LoVo (cell line): Measurements from ENCODE around the gene INSIG1.

ENCODE experiments used
- DNase-seq: peaks from one replicate; pipeline ENCODE4 v3.0.0-alpha.2; 2016; ENCODE audit warnings: low spot score

Gene INSIG1

GRCh38 chr7:155303039-155303593, 5.4 kb downstream of the INSIG1 start:
- DNase-seq = no peak

- no peak for DNase-seq
These were observed 6.2 kb downstream of the INSIG1 start for GRCh38 chr7:155303897-155304296.

- DNase-seq = no peak
These were observed 7.7 kb downstream of the INSIG1 start for GRCh38 chr7:155305231-155305904.

- no peak for DNase-seq
These were observed 9.2 kb downstream of the INSIG1 start for GRCh38 chr7:155306673-155307470.

- no peak for DNase-seq
These were observed 10.8 kb downstream of the INSIG1 start for GRCh38 chr7:155308330-155309020.

GRCh38 chr7:155309021-155309338, 11.3 kb downstream of the INSIG1 start:
- DNase-seq = no peak

GRCh38 chr7:155310425-155311114, 12.9 kb downstream of the INSIG1 start:
- no peak for DNase-seq

GRCh38 chr7:155311826-155312537, 14.3 kb downstream of the INSIG1 start:
- DNase-seq = no peak

- no peak for DNase-seq
These were observed 15.0 kb downstream of the INSIG1 start for GRCh38 chr7:155312633-155313032.

- no peak for DNase-seq
These were observed 15.4 kb downstream of the INSIG1 start for GRCh38 chr7:155313096-155313495.

- no peak for DNase-seq
These were observed 18.3 kb downstream of the INSIG1 start for GRCh38 chr7:155315977-155316376.

- DNase-seq = no peak
These were observed 18.9 kb downstream of the INSIG1 start for GRCh38 chr7:155316427-155317113.

- no peak for DNase-seq
These were observed 19.4 kb downstream of the INSIG1 start for GRCh38 chr7:155317114-155317434.

GRCh38 chr7:155318245-155318644, 20.6 kb downstream of the INSIG1 start:
- DNase-seq = no peak

GRCh38 chr7:155322530-155322929, 24.9 kb downstream of the INSIG1 start:
- DNase-seq = no peak

GRCh38 chr7:155323001-155323638, 25.4 kb downstream of the INSIG1 start:
- no peak for DNase-seq

GRCh38 chr7:155324012-155324917, 26.6 kb downstream of the INSIG1 start:
- DNase-seq = no peak

- no peak for DNase-seq
These were observed 27.2 kb downstream of the INSIG1 start for GRCh38 chr7:155324918-155325235.

GRCh38 chr7:155326385-155326784, 28.7 kb downstream of the INSIG1 start:
- no peak for DNase-seq
